HepG2 (cell line): ENCODE results near the gene CPT1C. TPM values are rescaled to one million over a fixed set of nuclear protein-coding genes. Genes with fewer than 3 reads are reported as not detected.

Experiments used
- ATAC-seq: fragments of 200-7000 bp; cut with Tn5 transposase; 3 replicates; pipeline ENCODE4 v1.9.1; 2020; ENCODE audit warnings: mild to moderate bottlenecking, moderate library complexity
- BruUV-seq: library from RNA; stranded (reverse); fragments of 400-500 nt; replicated peaks from 2 replicates; lab custom pipeline; 2021; lab: Mats Ljungman, UMichigan
- CTCF ChIA-PET: fragments of 300-600 bp; formaldehyde crosslinking; extraction: SDS; loops from one replicate; lab custom pipeline; 2021; ENCODE audit warnings: low total read pairs, inconsistent platforms, low intra/inter-chr PET ratio; lab: Yijun Ruan, JAX
- POLR2A ChIA-PET: fragments of 350-600 bp; sonication (Branson Sonifier 250); formaldehyde crosslinking; loops from one replicate; lab custom pipeline; 2020; ENCODE audit warnings: antibody characterized with exemption, inconsistent platforms; lab: Yijun Ruan, JAX
- DNase-seq: peaks from one replicate; pipeline ENCODE4 v3.0.0-alpha.2; 2015; ENCODE audit warnings: low spot score
- FAIRE-seq: peaks from 3 replicates; lab custom pipeline; 2011; peaks lifted over from hg19 to GRCh38; lab: Jason Lieb, UNC
- H2AFZ ChIP-seq: one replicate; pipeline ENCODE4 v1.6.1; 2011; ENCODE audit warnings: low read length, inconsistent platforms
- H3K27ac ChIP-seq: fragments of 300-600 bp; 3 replicates; pipeline ENCODE4 v1.8.0; 2011; ENCODE audit warnings: mixed run types, mild to moderate bottlenecking, mixed read lengths, low read length, inconsistent platforms; ENCODE audit not compliant: insufficient read depth; ENCODE audit errors: extremely low read length
- H3K27me3 ChIP-seq, 2 experiments: fragments of 200-600 bp in 1 of 2; 2 replicates in 1 of 2; 3 replicates in 1 of 2; pipeline versions ENCODE4 v1.6.0 to v1.8.0; 2011; ENCODE audit warnings: low read length in 2 of 2, mild to moderate bottlenecking in 2 of 2, moderate library complexity in 2 of 2, inconsistent platforms in 1 of 2; ENCODE audit not compliant: insufficient read depth in 2 of 2, control insufficient read depth in 1 of 2
- H3K36me3 ChIP-seq, 2 experiments: fragments of 200-600 bp in 1 of 2; replicated peaks in 1 of 2; 2 replicates in 1 of 2; 3 replicates in 1 of 2; pipeline versions ENCODE4 v1.5.1 to v1.8.0; 2011; ENCODE audit warnings: low read length in 2 of 2, inconsistent platforms in 1 of 2; ENCODE audit not compliant: insufficient read depth in 2 of 2, control insufficient read depth in 1 of 2
- H3K4me1 ChIP-seq: 2 replicates; pipeline ENCODE4 v1.5.1; 2012; ENCODE audit warnings: low read length, inconsistent platforms; ENCODE audit not compliant: insufficient read depth
- H3K4me2 ChIP-seq: 2 replicates; pipeline ENCODE4 v1.6.0; 2011; ENCODE audit warnings: low read depth, low read length, inconsistent platforms
- H3K4me3 ChIP-seq, 3 experiments: fragments of 200-600 bp in 1 of 3; sonication (generic), shearing (Covaris generic) in 1 of 3; replicated peaks in 1 of 3; 2 replicates each; pipeline ENCODE4 v1.5.1; 2011 to 2016; ENCODE audit warnings: low read length in 3 of 3, inconsistent platforms in 2 of 3, low read depth in 2 of 3, mild to moderate bottlenecking in 2 of 3, control low read depth in 1 of 3, mixed read lengths in 1 of 3; ENCODE audit not compliant: insufficient read depth in 1 of 3
- H3K79me2 ChIP-seq: one replicate; pipeline ENCODE4 v1.6.1; 2011; ENCODE audit warnings: low read length, inconsistent platforms; ENCODE audit not compliant: insufficient read depth
- H3K9ac ChIP-seq: 2 replicates; pipeline ENCODE4 v1.6.0; 2011; ENCODE audit warnings: mild to moderate bottlenecking, low read depth, low read length, inconsistent platforms; ENCODE audit not compliant: insufficient read depth
- H3K9me3 ChIP-seq: 2 replicates; pipeline ENCODE4 v1.5.1; 2012; ENCODE audit warnings: mild to moderate bottlenecking, low read length
- H4K20me1 ChIP-seq: 2 replicates; pipeline ENCODE4 v1.6.0; 2011; ENCODE audit warnings: inconsistent platforms, mild to moderate bottlenecking, low read length, moderate library complexity; ENCODE audit not compliant: insufficient read depth
- AGO2 ChIP-seq: fragments of 200-400 bp; formaldehyde crosslinking; optimal IDR thresholded peaks from 2 replicates; pipeline ENCODE3; 2017; ENCODE audit warnings: mild to moderate bottlenecking, low read depth, low read length, moderate library complexity
- CC2D1A ChIP-seq: sonication (generic); formaldehyde crosslinking; IDR thresholded peaks from 2 replicates; pipeline ENCODE4 v1.8.1; 2023; ENCODE audit warnings: mild to moderate bottlenecking, missing genetic modification reagents
- ELF1 ChIP-seq: sonication (generic); formaldehyde crosslinking; IDR thresholded peaks from 2 replicates; pipeline ENCODE4 v1.4.0; 2020; ENCODE audit warnings: missing genetic modification reagents
- HNRNPUL1 ChIP-seq: fragments of 200-400 bp; formaldehyde crosslinking; IDR thresholded peaks from 2 replicates; pipeline ENCODE4 v1.6.1; 2017; ENCODE audit warnings: low read depth, mild to moderate bottlenecking, low read length, moderate library complexity
- HOXA3 ChIP-seq: sonication (generic); formaldehyde crosslinking; IDR thresholded peaks from 2 replicates; pipeline ENCODE4 v1.5.0; 2020; ENCODE audit warnings: missing genetic modification reagents
- KDM2A ChIP-seq: sonication (generic); formaldehyde crosslinking; IDR thresholded peaks from 2 replicates; pipeline ENCODE4 v1.4.0; 2020; ENCODE audit warnings: low read depth, missing genetic modification reagents, borderline replicate concordance
- PAF1 ChIP-seq: IDR thresholded peaks from 2 replicates; pipeline ENCODE4 v1.6.1; 2016; ENCODE audit warnings: missing genetic modification reagents, missing compliant biosample characterization
- PBX3 ChIP-seq: sonication (generic); formaldehyde crosslinking; IDR thresholded peaks from 2 replicates; pipeline ENCODE4 v1.8.1; 2023; ENCODE audit warnings: missing genetic modification reagents, inconsistent platforms, borderline replicate concordance
- POGZ ChIP-seq: sonication (generic); formaldehyde crosslinking; IDR thresholded peaks from 2 replicates; pipeline ENCODE4 v1.4.0; 2020; ENCODE audit warnings: mild to moderate bottlenecking, missing genetic modification reagents
- POLR2A ChIP-seq, 2 experiments: IDR thresholded peaks; 2 replicates each; pipeline ENCODE4 v1.6.1; 2011; ENCODE audit warnings: low read depth in 2 of 2, low read length in 2 of 2, mild to moderate bottlenecking in 1 of 2, moderate library complexity in 1 of 2; ENCODE audit not compliant: insufficient read depth in 1 of 2
- POLR2AphosphoS5 ChIP-seq: IDR thresholded peaks from 2 replicates; pipeline ENCODE4 v1.6.1; 2012; ENCODE audit warnings: low read depth, low read length
- RBFOX2 ChIP-seq: fragments of 200-400 bp; formaldehyde crosslinking; IDR thresholded peaks from 2 replicates; pipeline ENCODE4 v1.6.1; 2017; ENCODE audit warnings: low read depth, mild to moderate bottlenecking, low read length
- REPIN1 ChIP-seq: sonication (generic); formaldehyde crosslinking; IDR thresholded peaks from 2 replicates; pipeline ENCODE4 v1.8.0; 2022; ENCODE audit warnings: missing genetic modification reagents, low read depth, mild to moderate bottlenecking, borderline replicate concordance
- SPEN ChIP-seq: sonication (generic); formaldehyde crosslinking; IDR thresholded peaks from 2 replicates; pipeline ENCODE4 v1.5.1; 2020; ENCODE audit warnings: low read depth, mild to moderate bottlenecking, missing genetic modification reagents
- ZNF263 ChIP-seq: sonication (generic); formaldehyde crosslinking; IDR thresholded peaks from 2 replicates; pipeline ENCODE4 v1.4.0; 2020; ENCODE audit warnings: missing genetic modification reagents
- ZNF740 ChIP-seq: sonication (generic); formaldehyde crosslinking; IDR thresholded peaks from 2 replicates; pipeline ENCODE4 v1.4.0; 2020; ENCODE audit warnings: missing genetic modification reagents
- WGBS: methylation state at CpG from one replicate; pipeline ENCODE4 v1.1.6; 2017; ENCODE audit warnings: low lambda C conversion rate; 5-methylcytosine and 5-hydroxymethylcytosine counted together
- in situ Hi-C: cut with HindIII; loops from 2 replicates; pipeline ENCODE4 v1.10.0; 2017; ENCODE audit warnings: low pct_unique_long_range_greater_than_20kb; ENCODE audit not compliant: extremely low pct_ligation_motif_present
- intact Hi-C: fragments of 100-400 bp; cut with micrococcal nuclease; formaldehyde crosslinking; loops from one replicate; pipeline ENCODE4 v1.10.0; 2022; ENCODE audit not compliant: unreplicated experiment
- polyA plus RNA-seq, 8 experiments: library from polyadenylated mRNA; depleted of rRNA in 3 of 8; stranded (reverse) in 7 of 8; unstranded in 1 of 8; fragments of >200 nt; fragmentation: Illumina TruSeq in 4 of 8; extraction: Trizol in 4 of 8; gene quantifications; 2 replicates each; pipeline versions ENCODE4 v1.2.1 to v1.2.3, GENCODE V29; 2011 to 2016; ENCODE audit warnings: low read depth in 4 of 8, missing spikeins in 1 of 8, mixed read lengths in 1 of 8; ENCODE audit not compliant: insufficient read depth in 1 of 8
- total RNA-seq, 5 experiments: library from RNA; depleted of rRNA; stranded (reverse); fragments of >200 nt; fragmentation: Illumina TruSeq; extraction: Trizol; gene quantifications; 2 replicates each; pipeline ENCODE4 v1.2.3, GENCODE V29; 2016; ENCODE audit warnings: low read depth in 1 of 5

The CPT1C gene
- total and polyA plus RNA-seq, 2 of the 13 experiments (the other 11 are each of a cell fraction or from before 2014, with no cell fraction given) = 0.18 TPM; not detected in 1

DNA sequence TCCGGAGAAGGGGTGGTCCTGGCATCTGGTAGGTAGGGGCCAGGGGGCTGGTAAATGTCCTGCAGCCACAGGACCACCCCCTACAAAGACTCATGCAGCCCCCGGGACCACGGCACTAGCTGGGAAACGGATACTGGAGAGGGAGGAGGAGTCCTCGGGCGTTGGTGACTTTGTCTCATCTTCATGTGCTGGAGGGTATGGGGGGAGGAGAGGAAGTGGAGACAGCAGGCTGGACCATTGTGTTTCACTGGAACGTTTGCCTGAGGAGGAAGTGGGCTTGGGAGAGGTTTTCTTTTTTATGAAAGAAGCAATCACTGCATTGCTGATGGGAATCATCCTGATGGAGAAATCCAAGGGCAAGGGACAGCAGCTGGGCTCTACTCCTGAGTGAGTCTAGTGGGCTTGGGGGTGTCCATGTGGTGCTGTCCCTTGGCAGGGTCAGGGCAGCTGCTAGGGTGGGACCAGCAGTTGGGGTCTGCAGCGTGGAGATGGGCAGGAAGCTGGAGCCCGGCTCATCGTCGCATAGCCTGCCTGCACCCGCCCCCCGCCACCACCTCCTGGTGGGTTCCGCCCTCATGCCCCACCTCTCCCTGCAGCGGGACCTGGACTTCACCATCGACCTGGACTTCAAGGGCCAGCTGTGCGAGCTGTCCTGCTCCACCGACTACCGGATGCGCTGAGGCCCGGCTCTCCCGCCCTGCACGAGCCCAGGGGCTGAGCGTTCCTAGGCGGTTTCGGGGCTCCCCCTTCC lies 3.2 kb upstream of the CPT1C start:
- intact Hi-C loops = no loop called here
- FAIRE-seq (no peak), DNase-seq (no peak), ATAC-seq (no peak)
- Histone ChIP-seq H3K79me2 (peaks cover 2% of the 10 kb centered on the region), H4K20me1 (peaks cover 5% of the 10 kb centered on the region; the same call in 1 of the 2 replicates), H3K4me1 (no peaks in the 10 kb centered on the region), H3K27me3 (no peaks in the 10 kb centered on the region), H3K4me3 (no peak overlapping the region), H2AFZ (no peak overlapping the region), H3K9me3 (no peaks in the 10 kb centered on the region), H3K27ac (no peak overlapping the region), H3K36me3 (peaks cover 21 to 47% of the 10 kb centered on the region in 2 experiments), H3K9ac (no peak overlapping the region), H3K4me2 (no peak overlapping the region)
- POLR2A ChIA-PET = interaction anchor here (0.8 to 1.9 kb wide), 2 partner anchors 11 kb away, joined by 4 to 5 read pairs; partner anchors contain the start of gene PRMT1
- TF ChIP-seq RBFOX2 (peak; percentile 69), AGO2 (peak; percentile 57), REPIN1 (CRISPR knock-in tag) (no peak)
- in situ Hi-C loops = no loop called here
- 96% methylated on average over 19 of the region's 26 CpGs for WGBS
- CTCF ChIA-PET = no interaction called here
- no TSS peak for BruUV-seq

DNA sequence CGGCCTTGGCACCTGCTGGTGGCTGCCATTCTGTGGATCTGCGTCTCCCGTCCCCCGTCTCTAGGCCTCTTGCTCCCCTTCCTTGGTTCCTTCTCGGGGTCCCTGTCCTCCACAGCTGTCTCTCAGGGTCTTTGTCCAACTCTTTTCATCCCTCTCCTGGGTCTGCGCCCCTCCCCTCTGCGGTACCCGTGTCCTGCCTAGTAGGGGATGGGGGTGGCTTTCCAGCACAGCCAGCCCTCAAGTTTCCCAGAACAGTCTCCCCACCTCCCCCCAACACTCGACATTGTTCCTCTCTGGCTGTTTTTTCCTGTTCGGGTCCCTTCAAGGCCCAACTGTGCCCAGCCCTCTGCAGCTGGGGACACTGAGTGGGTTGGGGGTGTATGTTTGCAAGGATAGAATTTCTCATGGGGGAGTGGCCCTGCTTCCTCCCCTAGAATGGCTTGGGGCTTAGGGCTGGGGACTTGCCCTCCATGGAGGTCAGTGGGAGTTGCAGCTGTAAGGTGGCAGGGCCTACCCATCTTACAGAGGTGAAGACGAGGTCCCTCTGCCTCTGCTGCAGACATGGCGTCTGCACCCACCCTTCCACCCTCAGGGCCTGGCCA lies 2.3 kb upstream of the CPT1C start:
- Histone ChIP-seq H3K9ac (no peak overlapping the region), H3K36me3 (peaks cover 21 to 41% of the 10 kb centered on the region in 2 experiments), H3K9me3 (no peaks in the 10 kb centered on the region), H3K4me2 (no peak overlapping the region), H4K20me1 (peaks cover 5% of the 10 kb centered on the region; the same call in 1 of the 2 replicates), H3K79me2 (peaks cover 2% of the 10 kb centered on the region), H3K4me1 (no peaks in the 10 kb centered on the region), H2AFZ (no peak overlapping the region), H3K4me3 (no peak overlapping the region), H3K27me3 (no peaks in the 10 kb centered on the region), H3K27ac (no peak overlapping the region)
- 97% methylated on average over 10 of the region's 12 CpGs for WGBS
- FAIRE-seq (no peak), ATAC-seq (no peak; the same call in 2 of the 3 replicates), DNase-seq (no peak)
- BruUV-seq = no TSS peak
- intact Hi-C loops (no loop called here), in situ Hi-C loops (no loop called here)
- ChIA-PET CTCF (no interaction called here), POLR2A (interaction anchor here (1.9 kb wide), 1 partner anchor 12 kb away, joined by 5 read pairs; no protein-coding TSS in a partner anchor)
- TF ChIP-seq HNRNPUL1 (no peak), PBX3 (CRISPR knock-in tag) (no peak), RBFOX2 (peak; percentile 0; the same call in 1 of the 2 replicates), CC2D1A (CRISPR knock-in tag) (no peak), POLR2A (IDR thresholded peaks at IDR 0.05; ENCODE audit: insufficient read depth in 1 of 2, low read depth in 2 of 2, low read length in 2 of 2) (peak in 1 of 2 experiments; percentile 47; a peak in 1 of 4 replicates), ZNF263 (CRISPR knock-in tag) (no peak), KDM2A (CRISPR knock-in tag) (peak; percentile 43; the same call in 1 of the 2 replicates), PAF1 (CRISPR knock-in tag) (no peak), HOXA3 (CRISPR knock-in tag) (no peak), ELF1 (CRISPR knock-in tag) (no peak), ZNF740 (CRISPR knock-in tag) (no peak), SPEN (CRISPR knock-in tag) (no peak), POLR2AphosphoS5 (peak; percentile 35; the same call in 1 of the 2 replicates), POGZ (CRISPR knock-in tag) (no peak)
